Activated CD4-positive, alpha-beta T cell treated with anti-CD3 and anti-CD28 coated beads, Interleukin-2, amount 10 ng/mL, durations not matched to agents 7 days and 5 days (primary cell): ENCODE measurements around the gene PGGT1B. TPM values are rescaled to one million over a fixed set of nuclear protein-coding genes. Genes with fewer than 3 reads are reported as not detected.

ENCODE experiments used
- CTCF ChIA-PET: fragments of 350-600 bp; sonication (Branson Sonifier 250); formaldehyde crosslinking; loops from one replicate; lab custom pipeline; 2021; ENCODE audit warnings: antibody characterized with exemption; lab: Charles Lee
- POLR2A ChIA-PET: fragments of 350-600 bp; sonication (Branson Sonifier 250); formaldehyde crosslinking; loops from one replicate; lab custom pipeline; 2021; ENCODE audit warnings: antibody characterized with exemption; lab: Charles Lee
- DNase-seq: peaks from one replicate; pipeline ENCODE4 v3.0.0-alpha.2; 2020
- H3K27ac Mint-ChIP-seq: one replicate; pipeline ENCODE4 v1.8.0; 2021; ENCODE audit warnings: mild to moderate bottlenecking, moderate library complexity, mixed read lengths
- H3K27me3 Mint-ChIP-seq: one replicate; pipeline ENCODE4 v1.8.0; 2021; ENCODE audit warnings: mixed read lengths
- H3K36me3 Mint-ChIP-seq: one replicate; pipeline ENCODE4 v1.8.0; 2021; ENCODE audit warnings: low read depth, mixed read lengths
- H3K4me1 Mint-ChIP-seq: one replicate; pipeline ENCODE4 v1.8.0; 2021; ENCODE audit warnings: mixed read lengths
- H3K4me3 Mint-ChIP-seq: one replicate; pipeline ENCODE4 v1.8.0; 2021; ENCODE audit warnings: mild to moderate bottlenecking, moderate library complexity, mixed read lengths
- H3K9me3 Mint-ChIP-seq: one replicate; pipeline ENCODE4 v1.8.0; 2021; ENCODE audit warnings: mixed read lengths
- total RNA-seq, 2 experiments: library from RNA; stranded (reverse); gene quantifications; one replicate each; pipeline ENCODE4 v1.2.3, GENCODE V29; 2021

The PGGT1B gene
- total RNA-seq, 2 experiments from 2014 or later, result 43.6 to 44.5 TPM

DNA sequence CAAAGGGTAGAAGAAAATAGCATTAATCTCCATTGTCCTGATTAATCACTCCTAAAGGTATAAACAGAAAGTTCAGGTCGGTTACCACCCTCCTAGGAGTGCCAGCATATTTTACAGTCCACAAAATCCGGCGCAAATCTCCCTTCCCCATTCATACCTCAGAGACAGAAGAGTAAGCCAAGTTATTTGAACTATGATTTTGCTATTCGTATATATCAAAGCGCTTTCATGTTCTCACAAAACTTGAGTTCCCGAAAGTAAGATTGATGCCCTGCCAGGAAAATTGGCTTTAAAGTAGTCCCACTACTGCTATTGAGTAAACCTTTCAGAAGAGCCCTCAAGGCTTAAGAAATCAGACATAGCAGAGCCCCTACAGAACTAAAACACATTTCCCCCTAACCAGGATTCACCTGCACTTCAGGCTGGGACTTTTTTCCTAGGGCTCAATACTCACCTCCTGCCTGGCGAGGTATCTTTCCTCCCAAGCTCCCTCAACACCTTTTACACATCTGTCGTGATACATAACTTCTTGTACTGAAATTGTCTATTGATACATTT, 71.1 kb downstream of the PGGT1B start:
- Mint-ChIP-seq H3K4me3 (no peak overlapping the region), H3K27me3 (peaks cover 15% of the 10 kb centered on the region), H3K27ac (no peak overlapping the region), H3K36me3 (no peaks in the 10 kb centered on the region), H3K9me3 (no peaks in the 10 kb centered on the region), H3K4me1 (no peaks in the 10 kb centered on the region)
- CTCF ChIA-PET, result no interaction called here
- no peak for DNase-seq
- POLR2A ChIA-PET, result no interaction called here

DNA sequence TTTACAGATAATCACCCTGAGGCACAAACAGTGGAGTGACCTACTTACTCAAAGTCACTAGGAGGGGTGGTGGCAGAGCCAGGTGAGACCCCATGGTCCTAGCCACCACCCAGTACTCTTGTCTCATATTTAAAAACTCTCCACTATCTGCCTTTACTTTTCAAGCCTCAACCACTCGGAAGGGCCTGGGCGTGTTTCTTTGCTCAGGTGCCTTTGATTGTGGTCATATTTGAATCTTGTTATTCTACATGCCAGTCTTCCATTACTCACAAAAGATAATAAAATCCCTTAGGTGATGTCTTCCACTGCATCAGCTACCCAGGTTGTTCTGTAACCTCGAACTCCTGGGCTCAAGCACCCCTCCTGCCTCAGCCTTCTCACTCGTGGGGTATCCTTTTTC, 72.3 kb downstream of the PGGT1B start:
- Mint-ChIP-seq H3K27ac (no peak overlapping the region), H3K27me3 (peaks cover 20% of the 10 kb centered on the region), H3K9me3 (no peaks in the 10 kb centered on the region), H3K4me1 (no peaks in the 10 kb centered on the region), H3K4me3 (no peak overlapping the region), H3K36me3 (no peaks in the 10 kb centered on the region)
- CTCF ChIA-PET, result no interaction called here
- DNase-seq, result no peak
- POLR2A ChIA-PET, result no interaction called here

DNA sequence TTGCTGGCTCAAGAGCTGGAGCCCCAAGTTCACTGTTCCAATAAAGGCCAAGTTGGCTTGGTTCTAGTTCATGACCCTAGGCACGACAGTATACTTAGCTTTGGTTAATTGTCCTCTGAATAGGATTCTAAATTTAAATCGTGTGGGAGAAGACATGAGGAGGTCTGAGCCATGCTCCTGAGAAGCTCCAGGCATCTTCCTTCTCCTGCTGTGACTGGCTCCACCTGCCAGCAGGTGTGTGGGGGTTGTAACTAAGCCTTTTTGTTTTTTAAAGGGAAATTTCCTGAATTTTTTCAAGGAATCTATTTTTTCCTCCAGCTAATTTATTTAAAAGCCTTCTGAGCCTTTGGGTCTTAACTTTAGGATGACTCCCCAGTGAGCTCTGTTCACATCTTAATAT, 72.8 kb downstream of the PGGT1B start:
- Mint-ChIP-seq H3K27ac (no peak overlapping the region), H3K27me3 (peaks cover 21% of the 10 kb centered on the region), H3K4me1 (no peaks in the 10 kb centered on the region), H3K9me3 (no peaks in the 10 kb centered on the region), H3K36me3 (no peaks in the 10 kb centered on the region), H3K4me3 (no peak overlapping the region)
- POLR2A ChIA-PET, result no interaction called here
- DNase-seq, result no peak
- CTCF ChIA-PET, result interaction anchor here (0.9 kb wide), 1 partner anchor 13 kb away, joined by 4 read pairs; no protein-coding TSS in a partner anchor

DNA sequence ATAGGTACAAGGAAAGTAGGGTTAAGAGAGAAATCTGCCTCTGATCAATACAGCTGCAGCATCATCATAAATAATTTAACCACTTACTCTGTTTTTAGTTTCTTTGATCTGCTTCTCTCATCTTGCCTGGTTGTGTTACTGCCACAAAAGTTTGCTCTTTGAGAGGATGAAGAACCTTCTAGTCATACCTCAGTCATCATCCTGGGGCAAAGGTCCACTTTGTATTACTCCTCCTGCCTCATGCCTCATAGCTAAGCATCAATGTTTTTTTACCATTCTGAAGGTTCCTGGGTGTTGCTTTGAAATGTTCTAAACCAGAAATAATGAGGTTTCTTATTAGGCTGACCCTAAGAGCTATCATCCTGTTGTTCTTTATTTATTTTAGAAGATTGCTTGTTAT, 75.9 kb downstream of the PGGT1B start:
- Mint-ChIP-seq H3K4me1 (no peaks in the 10 kb centered on the region), H3K36me3 (no peaks in the 10 kb centered on the region), H3K27ac (no peak overlapping the region), H3K4me3 (no peak overlapping the region), H3K9me3 (no peaks in the 10 kb centered on the region), H3K27me3 (peaks cover 45% of the 10 kb centered on the region)
- ChIA-PET POLR2A (no interaction called here), CTCF (no interaction called here)
- DNase-seq, result no peak

DNA sequence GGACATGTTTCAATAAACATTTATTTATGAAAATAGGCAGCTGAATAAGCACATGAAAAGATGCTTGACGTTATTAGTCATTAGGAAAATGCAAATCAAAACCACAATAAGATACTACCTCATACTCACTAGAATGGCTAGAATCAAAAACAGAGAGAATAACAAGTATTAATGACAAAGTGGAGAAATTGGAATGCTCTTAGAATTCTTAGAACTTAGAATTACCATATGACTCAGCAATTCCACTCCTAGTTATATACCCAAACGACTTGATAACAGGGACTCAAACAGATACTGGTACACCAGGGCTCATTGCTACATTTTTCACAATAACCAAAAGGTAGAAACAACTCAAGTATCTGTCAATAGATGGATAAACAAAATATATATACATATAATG, 77.9 kb downstream of the PGGT1B start:
- Mint-ChIP-seq H3K36me3 (no peaks in the 10 kb centered on the region), H3K9me3 (no peaks in the 10 kb centered on the region), H3K27ac (no peak overlapping the region), H3K4me1 (peaks cover 9% of the 10 kb centered on the region), H3K27me3 (peaks cover 62% of the 10 kb centered on the region), H3K4me3 (no peak overlapping the region)
- ChIA-PET CTCF (interaction anchor here (0.9 kb wide), 1 partner anchor 19 kb away, joined by 3 read pairs; no protein-coding TSS in a partner anchor), POLR2A (no interaction called here)
- no peak for DNase-seq

DNA sequence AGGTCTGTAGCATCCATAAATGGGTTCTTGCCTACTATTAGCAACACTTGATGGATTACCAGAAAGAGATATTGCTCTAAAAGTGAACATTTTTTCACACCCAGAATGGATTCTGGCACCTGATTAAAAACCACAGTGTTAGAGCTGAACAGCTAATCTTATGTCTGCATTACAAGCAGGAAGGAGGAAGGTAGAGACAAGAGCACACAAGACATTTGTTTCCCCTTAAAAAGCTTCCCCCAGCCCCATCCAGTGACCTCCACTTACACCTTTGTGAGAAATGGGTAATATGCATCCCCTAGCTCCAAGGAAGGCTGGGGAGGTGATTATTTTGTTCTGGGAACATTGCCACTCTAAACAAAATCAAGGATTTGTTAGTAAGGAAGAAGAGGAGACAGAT, 80.9 kb downstream of the PGGT1B start:
- POLR2A ChIA-PET, result no interaction called here
- Mint-ChIP-seq H3K9me3 (no peaks in the 10 kb centered on the region), H3K36me3 (no peaks in the 10 kb centered on the region)

DNA sequence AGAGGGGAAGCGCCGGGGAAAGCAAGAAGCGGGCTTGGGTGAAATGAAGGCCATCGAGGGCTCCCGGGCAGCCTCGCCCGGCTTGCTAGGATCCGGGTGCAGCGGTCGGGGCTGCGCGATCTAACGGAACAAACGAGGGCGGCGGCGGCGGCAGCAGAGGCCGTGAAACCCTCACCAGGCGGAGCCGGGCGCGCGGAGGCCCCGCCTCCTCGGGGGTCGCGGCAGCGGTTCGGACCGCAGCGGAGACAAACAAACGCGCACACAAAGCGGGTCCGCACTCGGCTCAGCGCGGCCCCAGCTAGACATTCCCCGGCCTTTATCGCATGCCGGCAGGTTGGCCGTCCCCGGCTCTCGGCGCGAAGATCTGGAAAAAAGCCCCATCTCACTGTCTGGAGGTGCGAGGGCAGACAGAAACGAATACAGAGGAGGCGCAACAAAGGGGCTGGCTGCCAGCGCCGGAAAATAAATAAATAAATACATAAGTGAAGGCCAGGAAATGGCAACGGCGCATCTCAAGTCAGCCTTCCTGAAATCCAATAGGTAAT, 82.4 kb downstream of the PGGT1B start:
- peaks cover 10% of the 10 kb centered on the region for H3K4me1 Mint-ChIP-seq
- no peaks in the 10 kb centered on the region for H3K9me3 Mint-ChIP-seq
- peak overlapping the region; percentile 75 for H3K4me3 Mint-ChIP-seq
- peak; percentile 11 for DNase-seq
- H3K27me3 Mint-ChIP-seq, result peaks cover 81% of the 10 kb centered on the region
- CTCF ChIA-PET, result no interaction called here
- POLR2A ChIA-PET, result no interaction called here
- no peaks in the 10 kb centered on the region for H3K36me3 Mint-ChIP-seq
- no peak overlapping the region for H3K27ac Mint-ChIP-seq

More for the DNA sequence above, 80.9 kb downstream of the PGGT1B start:
- CTCF ChIA-PET, result interaction anchor here (1.1 kb wide), 1 partner anchor 11 kb away, joined by 4 read pairs; no protein-coding TSS in a partner anchor
- H3K4me3 Mint-ChIP-seq, result no peak overlapping the region
- H3K27me3 Mint-ChIP-seq, result peaks cover 81% of the 10 kb centered on the region
- no peak overlapping the region for H3K27ac Mint-ChIP-seq
- peaks cover 10% of the 10 kb centered on the region for H3K4me1 Mint-ChIP-seq
- no peak for DNase-seq

DNA sequence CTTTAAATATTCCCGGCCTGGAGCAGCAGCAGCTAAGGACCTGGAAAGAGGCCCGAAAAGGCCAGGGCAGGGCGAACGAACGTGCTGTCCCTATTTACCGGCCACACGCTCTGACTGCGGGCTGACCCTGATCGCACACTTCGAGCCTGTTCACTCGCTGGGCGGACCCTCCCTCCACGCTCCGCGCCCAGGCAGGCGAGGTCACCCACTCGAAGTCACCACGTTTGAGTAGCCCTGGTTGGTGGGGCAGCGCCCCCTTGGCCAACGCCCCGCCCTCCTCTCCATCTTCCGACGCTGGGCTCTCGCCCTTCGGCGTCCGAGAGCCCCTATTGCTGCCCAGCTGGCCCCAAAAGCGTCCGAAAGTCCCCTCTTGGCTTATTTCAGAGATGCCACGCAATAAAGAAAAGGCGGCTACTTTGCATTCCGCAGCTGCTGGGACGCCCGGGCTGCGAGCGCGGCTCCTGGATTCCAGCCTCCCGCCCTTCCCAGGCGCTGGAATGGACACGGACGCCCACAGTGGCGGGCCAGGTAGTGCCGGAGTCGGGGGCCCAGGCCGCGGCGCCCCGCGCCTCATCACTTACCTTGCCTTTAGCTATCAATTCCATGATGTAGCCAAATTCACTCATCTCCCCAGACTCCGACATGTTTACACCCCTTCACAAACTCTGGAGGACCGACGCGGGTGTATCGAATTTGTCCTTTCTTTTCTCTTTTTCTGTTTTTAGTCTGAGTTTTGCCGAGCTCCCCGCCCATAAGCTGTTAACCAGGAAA, 83.1 kb downstream of the PGGT1B start:
- Mint-ChIP-seq H3K4me3 (peak overlapping the region; percentile 75), H3K36me3 (no peaks in the 10 kb centered on the region), H3K4me1 (peaks cover 10% of the 10 kb centered on the region), H3K27ac (no peak overlapping the region), H3K27me3 (peaks cover 80% of the 10 kb centered on the region), H3K9me3 (no peaks in the 10 kb centered on the region)
- no peak for DNase-seq
- POLR2A ChIA-PET, result no interaction called here
- CTCF ChIA-PET, result no interaction called here

DNA sequence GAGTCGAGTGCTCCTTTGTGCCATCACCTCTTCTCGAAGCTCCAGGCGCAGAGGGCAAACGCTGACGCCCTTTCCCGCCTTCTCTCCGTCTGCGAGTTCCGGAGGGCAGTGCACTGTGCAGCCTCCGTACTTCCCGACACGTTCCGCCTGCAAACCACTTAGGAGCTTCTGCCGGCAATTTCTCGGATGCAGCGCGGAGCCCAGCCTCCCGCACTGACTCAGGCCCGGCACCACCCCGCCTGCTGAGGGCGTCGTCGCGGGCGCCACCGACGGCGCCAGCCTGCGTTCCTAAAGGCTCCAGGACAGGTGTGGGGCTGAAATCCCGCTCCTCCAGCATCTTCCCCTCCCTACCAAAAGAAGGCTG, 83.7 kb downstream of the PGGT1B start:
- no peak overlapping the region for H3K27ac Mint-ChIP-seq
- ChIA-PET POLR2A (no interaction called here), CTCF (no interaction called here)
- no peaks in the 10 kb centered on the region for H3K9me3 Mint-ChIP-seq
- no peaks in the 10 kb centered on the region for H3K36me3 Mint-ChIP-seq
- DNase-seq, result no peak
- no peak overlapping the region for H3K4me3 Mint-ChIP-seq
- peaks cover 80% of the 10 kb centered on the region for H3K27me3 Mint-ChIP-seq
- peaks cover 10% of the 10 kb centered on the region for H3K4me1 Mint-ChIP-seq

DNA sequence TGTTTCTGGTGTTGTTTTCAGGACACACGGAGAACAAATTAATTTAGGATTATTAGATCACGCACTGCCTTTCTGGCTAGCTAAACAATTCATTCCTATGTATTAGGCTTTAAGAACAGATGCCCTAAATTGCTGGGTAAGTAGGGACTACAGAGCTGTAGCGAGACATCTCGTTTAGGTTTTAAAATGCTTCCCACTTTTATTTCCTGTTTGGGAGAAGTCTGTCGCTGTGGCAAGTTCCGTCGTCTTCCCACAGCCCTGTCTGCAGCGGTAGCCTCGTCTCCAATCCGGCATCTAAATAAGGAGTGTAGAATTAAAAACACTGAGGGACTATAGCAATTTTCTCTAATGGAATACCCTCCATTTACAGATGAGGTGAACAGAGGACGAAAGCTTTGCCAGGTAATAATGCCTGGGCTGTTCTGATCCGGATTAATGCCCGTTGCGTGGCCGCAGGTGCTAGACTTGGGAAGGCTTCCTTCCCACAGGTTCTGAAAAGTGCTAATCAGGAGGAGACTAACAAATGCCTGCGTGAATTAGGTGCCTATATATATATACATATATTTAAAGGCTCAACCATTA, 91.7 kb downstream of the PGGT1B start:
- Mint-ChIP-seq H3K4me3 (peak overlapping the region; percentile 68), H3K27me3 (peaks cover 63% of the 10 kb centered on the region)

DNA sequence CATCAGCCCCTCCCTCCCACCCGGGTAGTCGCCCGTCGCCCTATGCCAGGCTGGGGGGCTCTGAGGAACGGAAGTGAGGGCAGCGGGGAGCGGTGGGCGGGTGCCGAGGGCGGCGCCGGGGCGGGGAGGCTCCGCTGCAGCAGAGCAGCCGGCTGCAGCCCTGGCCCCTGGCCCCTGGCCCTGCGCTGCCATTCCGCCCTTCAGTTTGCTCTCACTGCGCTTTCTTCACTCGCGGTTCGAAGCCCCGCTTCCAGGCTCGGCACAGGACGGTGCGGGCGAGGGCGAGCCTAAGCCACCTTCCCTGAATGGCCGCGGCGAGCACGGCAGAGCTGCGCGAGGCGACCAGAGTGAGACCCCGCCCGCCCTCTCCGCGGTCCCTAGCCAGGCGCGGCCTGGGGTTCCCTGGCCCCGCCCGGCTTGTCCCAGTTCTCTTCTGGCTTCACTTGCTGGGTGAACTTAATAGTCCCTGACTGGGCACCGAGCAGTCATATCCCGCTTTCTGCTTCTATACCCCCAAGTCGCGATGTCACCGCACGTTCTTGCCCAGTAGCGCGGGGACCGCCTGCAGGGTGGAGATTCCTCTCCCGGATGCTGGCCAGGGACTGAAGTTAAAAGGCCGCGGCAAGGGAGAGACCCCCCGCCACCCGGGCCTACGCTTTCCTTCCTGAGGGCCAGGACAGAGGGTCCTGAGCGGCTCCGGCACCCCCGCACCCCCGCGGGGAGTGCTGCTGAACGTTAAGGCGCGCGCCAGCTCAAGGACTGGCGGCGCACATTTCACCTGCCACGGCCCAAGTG, 92.3 kb downstream of the PGGT1B start:
- H3K27me3 Mint-ChIP-seq, result peaks cover 63% of the 10 kb centered on the region
- H3K36me3 Mint-ChIP-seq, result peaks cover 3% of the 10 kb centered on the region
- DNase-seq, result peak; percentile 12
- POLR2A ChIA-PET, result no interaction called here
- peaks cover 13% of the 10 kb centered on the region for H3K9me3 Mint-ChIP-seq
- H3K4me3 Mint-ChIP-seq, result peak overlapping the region; percentile 76
- CTCF ChIA-PET, result interaction anchor here (1.0 to 1.3 kb wide), 2 partner anchors 12 to 385 kb away, joined by 3 to 4 read pairs; no protein-coding TSS in a partner anchor
- H3K4me1 Mint-ChIP-seq, result peaks cover 15% of the 10 kb centered on the region
- H3K27ac Mint-ChIP-seq, result no peak overlapping the region

More for the DNA sequence above, 91.7 kb downstream of the PGGT1B start:
- Mint-ChIP-seq H3K36me3 (peaks cover 3% of the 10 kb centered on the region), H3K27ac (no peak overlapping the region), H3K9me3 (peaks cover 13% of the 10 kb centered on the region), H3K4me1 (peaks cover 15% of the 10 kb centered on the region)
- POLR2A ChIA-PET, result no interaction called here
- DNase-seq, result no peak
- CTCF ChIA-PET, result interaction anchor here (1.0 kb wide), 1 partner anchor 11 kb away, joined by 4 read pairs; no protein-coding TSS in a partner anchor

DNA sequence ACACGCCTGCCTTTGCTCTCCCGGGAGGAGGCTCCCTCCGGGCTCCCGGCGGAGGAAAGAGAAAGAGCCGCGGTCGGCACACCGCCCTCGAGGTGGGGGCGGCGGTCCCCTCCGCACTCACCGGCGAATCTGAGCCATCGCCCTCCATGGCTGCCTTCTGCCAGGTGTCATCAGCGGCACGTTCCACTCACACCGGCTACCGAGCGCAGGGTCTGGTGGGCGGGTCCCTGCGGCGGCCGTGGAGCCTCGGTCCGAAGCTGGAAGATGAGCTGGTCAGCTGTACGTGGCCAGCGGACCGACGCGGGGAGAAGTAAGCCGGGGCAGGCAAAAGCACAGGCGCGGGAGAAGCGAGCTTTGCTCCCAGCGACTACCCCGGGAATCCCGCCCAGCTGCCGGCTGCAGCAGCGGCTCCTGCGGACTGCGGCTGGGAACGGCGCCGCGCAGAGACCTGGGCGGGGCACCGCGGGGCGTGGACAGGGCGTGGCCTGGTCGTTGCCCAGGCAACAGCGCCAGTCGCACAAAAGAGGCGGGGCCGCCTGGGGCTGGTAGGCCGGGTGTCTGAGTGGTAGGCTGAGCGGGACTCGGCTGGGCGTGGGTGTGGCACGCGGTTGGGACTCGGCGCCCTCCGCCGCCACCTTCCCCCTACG, 93.1 kb downstream of the PGGT1B start, which contains the start of gene TRIM36:
TRIM36 (minus strand) TSS at position 422 of the 647 bp plus-strand sequence; CDS start at position 148, 274 bp downstream.
- CTCF ChIA-PET, result interaction anchor here (1.3 kb wide), 1 partner anchor 386 kb away, joined by 3 read pairs; no protein-coding TSS in a partner anchor
- Mint-ChIP-seq H3K9me3 (peaks cover 15% of the 10 kb centered on the region), H3K4me3 (peak within 1 kb of the TSS; percentile 76), H3K4me1 (peaks cover 15% of the 10 kb centered on the region), H3K27ac (no peak within 1 kb of the TSS), H3K27me3 (peaks cover 61% of the 10 kb centered on the region), H3K36me3 (peaks cover 3% of the 10 kb centered on the region)
- DNase-seq, result peak; percentile 93
- POLR2A ChIA-PET, result no interaction called here
